H1 (cell line): ENCODE results near the gene NELFA. TPM values are rescaled to one million over a fixed set of nuclear protein-coding genes. Genes with fewer than 3 reads are reported as not detected.

ENCODE experiments used
- CBX5 ChIP-seq: fragments of 300-800, 300-1000 bp; sonication (generic); IDR thresholded peaks from 2 replicates; pipeline ENCODE4 v1.7.1; 2016; ENCODE audit warnings: antibody characterized with exemption, low read length, low read depth
- CHD1 ChIP-seq: IDR thresholded peaks from 2 replicates; pipeline ENCODE4 v1.6.1; 2012; ENCODE audit warnings: low read depth, low read length, improper control_type of control experiment
- RXRA ChIP-seq: IDR thresholded peaks from 2 replicates; pipeline ENCODE4 v1.6.1; 2011; ENCODE audit warnings: low read depth, mild to moderate bottlenecking, low read length, moderate library complexity; ENCODE audit not compliant: insufficient read depth
- SAP30 ChIP-seq: fragments of 300-600 bp; sonication (generic); IDR thresholded peaks from 2 replicates; pipeline ENCODE4 v1.7.1; 2012; ENCODE audit warnings: low read length, moderate library complexity, mild to moderate bottlenecking, inconsistent platforms; ENCODE audit not compliant: insufficient read depth, insufficient replicate concordance
- SUZ12 ChIP-seq: fragments of 200-600 bp; sonication (generic); IDR thresholded peaks from 2 replicates; pipeline ENCODE4 v1.6.1; 2012; ENCODE audit warnings: mild to moderate bottlenecking, inconsistent platforms, low read length, moderate library complexity, mixed read lengths
- polyA plus RNA-seq, 7 experiments: library from polyadenylated mRNA; depleted of rRNA in 3 of 7; stranded (reverse) in 5 of 7; unstranded in 2 of 7; fragments of >200 nt in 5 of 7; fragments of 200-250 nt in 2 of 7; gene quantifications; 1 replicate in 5 of 7; 2 replicates in 1 of 7; 4 replicates in 1 of 7; pipeline versions ENCODE4 v1.2.1 to v1.2.3, GENCODE V29; 2011 to 2013; ENCODE audit warnings: missing spikeins in 2 of 7, mixed read lengths in 2 of 7
- total RNA-seq: library from RNA; stranded (reverse); fragmentation: NEBNext Ultra II Directional; extraction: Animal tissue kit (Norgen Biotek cat#: 25700); gene quantifications from 2 replicates; pipeline ENCODE4 v1.2.1, GENCODE V29; 2021

Gene NELFA
- total and polyA plus RNA-seq, 2 of the 8 experiments (the other 6 are each of a cell fraction or from before 2014, with no cell fraction given), result 41.8 to 57.5 TPM

GRCh38 chr4:1964971-1965370 is 43.8 kb downstream of the NELFA start (continued):
- TF ChIP-seq SUZ12 (no peak), SAP30 (no peak), RXRA (no peak), CHD1 (no peak), CBX5 (no peak)
